Neutrophil (primary cell): ENCODE measurements around the gene SYVN1.

Experiments used
- H3K27ac ChIP-seq: fragments of 200-600 bp; sonication (generic); 2 replicates; pipeline ENCODE4 v1.5.1; 2016; ENCODE audit warnings: mild to moderate bottlenecking, moderate library complexity
- H3K27me3 ChIP-seq: fragments of 200-600 bp; sonication (generic); 2 replicates; pipeline ENCODE4 v1.6.0; 2016; ENCODE audit warnings: mild to moderate bottlenecking
- H3K36me3 ChIP-seq: fragments of 200-600 bp; sonication (generic); 2 replicates; pipeline ENCODE4 v1.5.1; 2017
- H3K4me1 ChIP-seq, 2 experiments: fragments of 200-600 bp in 1 of 2; sonication (generic) in 1 of 2; 1 replicate in 1 of 2; 2 replicates in 1 of 2; pipeline versions ENCODE4 v1.5.1 to v1.6.1; 2013 to 2016; ENCODE audit warnings: low read depth in 1 of 2, low read length in 1 of 2, mild to moderate bottlenecking in 1 of 2, moderate library complexity in 1 of 2; ENCODE audit not compliant: control insufficient read depth in 1 of 2, insufficient read depth in 1 of 2
- H3K4me3 ChIP-seq, 2 experiments: fragments of 200-600 bp in 1 of 2; sonication (generic) in 1 of 2; 1 replicate in 1 of 2; 2 replicates in 1 of 2; pipeline ENCODE4 v1.5.1; 2013 to 2016; ENCODE audit warnings: low read depth in 1 of 2, low read length in 1 of 2, mild to moderate bottlenecking in 1 of 2, moderate library complexity in 1 of 2
- H3K9me3 ChIP-seq: fragments of 200-600 bp; sonication (generic); 2 replicates; pipeline ENCODE4 v1.5.1; 2016
- TF ChIP-seq, protein P1 (sequence below): fragments of 200-600 bp; sonication (generic); IDR thresholded peaks from 2 replicates; pipeline ENCODE4 v1.5.1; 2016; ENCODE audit warnings: antibody characterized with exemption

Gene SYVN1

DNA sequence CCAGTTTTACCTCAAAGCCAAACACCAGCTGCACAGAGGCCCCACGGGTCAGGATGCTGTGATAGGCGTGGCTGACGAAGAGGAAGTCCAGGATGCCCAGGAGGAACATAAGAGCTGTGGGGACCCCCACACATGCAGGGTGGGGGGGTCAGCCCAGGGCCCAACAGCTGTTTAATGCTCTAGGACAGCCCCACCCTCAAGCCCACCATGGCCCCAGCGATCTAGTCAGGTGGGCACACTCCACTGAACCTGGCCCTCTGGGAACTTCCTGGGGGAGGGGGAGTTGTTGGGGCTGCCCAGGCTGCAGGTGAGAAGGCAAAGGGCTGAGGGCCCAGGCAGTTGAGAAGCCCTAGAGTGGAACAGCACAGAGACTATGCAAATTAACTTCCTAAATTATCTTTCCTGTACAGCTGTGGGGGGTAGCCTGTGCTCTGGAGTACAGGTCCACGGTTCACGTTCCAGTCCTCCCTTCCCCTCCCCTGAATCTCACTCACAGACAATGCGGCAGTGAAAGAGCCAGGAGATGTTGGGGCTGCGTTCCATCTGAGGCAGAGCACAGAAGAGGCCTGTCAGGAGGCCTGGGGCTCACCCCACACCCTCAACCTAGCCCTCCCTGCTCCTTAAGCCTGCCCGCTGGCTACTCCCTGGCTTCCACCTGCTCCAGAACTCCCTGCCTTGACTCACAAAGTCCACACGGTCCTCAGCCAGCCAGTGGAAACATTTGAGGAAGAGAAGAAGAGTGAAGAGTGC lies 1.9 kb downstream of the SYVN1 start:
- no peaks in the 10 kb centered on the region for H3K27me3 ChIP-seq
- TF ChIP-seq, protein P1, sequence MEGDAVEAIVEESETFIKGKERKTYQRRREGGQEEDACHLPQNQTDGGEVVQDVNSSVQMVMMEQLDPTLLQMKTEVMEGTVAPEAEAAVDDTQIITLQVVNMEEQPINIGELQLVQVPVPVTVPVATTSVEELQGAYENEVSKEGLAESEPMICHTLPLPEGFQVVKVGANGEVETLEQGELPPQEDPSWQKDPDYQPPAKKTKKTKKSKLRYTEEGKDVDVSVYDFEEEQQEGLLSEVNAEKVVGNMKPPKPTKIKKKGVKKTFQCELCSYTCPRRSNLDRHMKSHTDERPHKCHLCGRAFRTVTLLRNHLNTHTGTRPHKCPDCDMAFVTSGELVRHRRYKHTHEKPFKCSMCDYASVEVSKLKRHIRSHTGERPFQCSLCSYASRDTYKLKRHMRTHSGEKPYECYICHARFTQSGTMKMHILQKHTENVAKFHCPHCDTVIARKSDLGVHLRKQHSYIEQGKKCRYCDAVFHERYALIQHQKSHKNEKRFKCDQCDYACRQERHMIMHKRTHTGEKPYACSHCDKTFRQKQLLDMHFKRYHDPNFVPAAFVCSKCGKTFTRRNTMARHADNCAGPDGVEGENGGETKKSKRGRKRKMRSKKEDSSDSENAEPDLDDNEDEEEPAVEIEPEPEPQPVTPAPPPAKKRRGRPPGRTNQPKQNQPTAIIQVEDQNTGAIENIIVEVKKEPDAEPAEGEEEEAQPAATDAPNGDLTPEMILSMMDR = no peak
- peak overlapping the region in 1 of 2 experiments; percentile 90 for H3K4me3 ChIP-seq
- peak overlapping the region; percentile 95 for H3K27ac ChIP-seq
- H3K4me1 ChIP-seq = peaks cover 34 to 38% of the 10 kb centered on the region in 2 experiments
- H3K36me3 ChIP-seq = peaks cover 54% of the 10 kb centered on the region
- H3K9me3 ChIP-seq = no peaks in the 10 kb centered on the region

DNA sequence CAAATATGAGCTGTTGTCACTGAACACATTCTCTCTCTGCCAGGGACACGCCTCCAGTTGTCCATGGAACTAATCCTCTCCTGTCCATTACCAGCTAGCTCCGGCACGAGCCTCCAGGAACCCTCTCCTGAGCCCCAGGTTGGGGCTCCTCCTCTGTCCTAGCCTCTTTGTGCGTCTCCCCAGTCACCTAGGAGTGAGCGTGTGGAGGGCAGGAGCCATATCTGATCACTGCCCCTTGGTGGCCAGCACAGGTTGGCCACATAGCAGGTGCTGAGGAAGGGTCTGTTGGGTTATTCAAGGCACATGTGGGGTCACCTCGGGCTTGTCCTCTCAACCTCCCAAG lies 2.5 kb downstream of the SYVN1 start:
- Histone ChIP-seq H3K36me3 (peaks cover 59% of the 10 kb centered on the region), H3K27ac (peak overlapping the region; percentile 95)

DNA sequence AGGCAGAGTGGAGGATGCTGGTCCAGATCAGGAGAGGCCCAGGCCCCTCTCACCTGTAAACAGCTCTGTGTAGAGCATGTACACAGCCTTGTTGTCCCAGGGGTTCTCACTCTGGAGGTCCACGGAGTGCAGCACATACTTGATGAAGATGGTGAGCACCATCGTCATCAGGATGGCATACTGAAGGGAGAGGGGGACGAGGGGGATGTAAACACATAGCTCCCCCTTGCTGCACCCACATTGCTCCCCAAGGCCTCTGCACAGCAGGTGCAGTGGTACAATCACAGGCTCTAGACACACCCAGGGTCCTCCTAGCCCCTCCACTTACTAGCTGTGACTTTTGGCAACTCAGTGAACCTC lies 2.9 kb downstream of the SYVN1 start:
- H3K9me3 ChIP-seq = no peaks in the 10 kb centered on the region
- H3K27ac ChIP-seq = no peak overlapping the region
- TF ChIP-seq, protein P1 = no peak
- H3K4me3 ChIP-seq = no peak overlapping the region
- peaks cover 64% of the 10 kb centered on the region for H3K36me3 ChIP-seq
- H3K27me3 ChIP-seq = no peaks in the 10 kb centered on the region
- peaks cover 34 to 38% of the 10 kb centered on the region in 2 experiments for H3K4me1 ChIP-seq

More for the DNA sequence above, 2.5 kb downstream of the SYVN1 start:
- Histone ChIP-seq H3K27me3 (no peaks in the 10 kb centered on the region), H3K4me3 (no peak overlapping the region), H3K4me1 (peaks cover 34 to 38% of the 10 kb centered on the region in 2 experiments), H3K9me3 (no peaks in the 10 kb centered on the region)
- TF ChIP-seq, protein P1 = no peak

DNA sequence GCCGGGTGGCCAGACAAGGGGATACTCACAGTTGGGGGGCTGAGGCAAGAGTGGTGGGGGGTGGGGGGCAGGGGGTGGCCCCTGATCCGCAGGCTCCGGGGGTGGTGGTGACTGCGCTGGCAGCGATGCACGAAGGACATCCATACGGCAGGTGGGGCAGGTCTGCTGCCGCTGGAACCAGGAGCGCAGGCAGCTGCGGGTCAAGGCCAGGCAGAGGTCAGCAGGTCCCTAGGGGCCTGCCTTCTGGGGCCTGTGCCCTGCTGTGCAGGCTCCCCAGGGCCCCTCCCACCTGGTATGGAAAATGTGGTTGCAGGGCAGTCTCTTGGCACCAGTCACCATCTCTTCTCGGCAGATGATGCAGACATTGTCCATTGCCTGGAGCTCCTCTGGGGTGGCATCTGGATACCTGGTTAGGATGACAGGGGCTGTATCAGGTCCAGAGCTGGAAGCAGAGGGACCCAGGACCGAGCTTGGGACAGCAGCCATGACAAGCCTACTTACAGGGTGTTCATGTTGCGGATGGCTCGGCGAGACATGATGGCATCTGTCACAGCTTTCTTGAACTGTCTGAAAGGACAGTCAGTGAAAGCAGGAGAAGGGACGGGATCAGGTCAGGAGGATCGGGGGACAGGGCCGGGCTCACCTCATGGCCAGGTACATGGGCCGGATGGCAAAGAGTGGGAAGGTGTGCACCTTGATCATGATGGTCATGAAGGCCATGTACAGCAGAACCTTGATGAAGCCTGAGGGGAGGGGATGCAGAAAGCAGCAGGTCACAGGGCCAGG lies 3.5 kb downstream of the SYVN1 start:
- peaks cover 32 to 38% of the 10 kb centered on the region in 2 experiments for H3K4me1 ChIP-seq
- peaks cover 70% of the 10 kb centered on the region for H3K36me3 ChIP-seq
- H3K9me3 ChIP-seq = no peaks in the 10 kb centered on the region
- no peaks in the 10 kb centered on the region for H3K27me3 ChIP-seq
- no peak overlapping the region for H3K27ac ChIP-seq
- TF ChIP-seq, protein P1 = no peak
- no peak overlapping the region for H3K4me3 ChIP-seq

DNA sequence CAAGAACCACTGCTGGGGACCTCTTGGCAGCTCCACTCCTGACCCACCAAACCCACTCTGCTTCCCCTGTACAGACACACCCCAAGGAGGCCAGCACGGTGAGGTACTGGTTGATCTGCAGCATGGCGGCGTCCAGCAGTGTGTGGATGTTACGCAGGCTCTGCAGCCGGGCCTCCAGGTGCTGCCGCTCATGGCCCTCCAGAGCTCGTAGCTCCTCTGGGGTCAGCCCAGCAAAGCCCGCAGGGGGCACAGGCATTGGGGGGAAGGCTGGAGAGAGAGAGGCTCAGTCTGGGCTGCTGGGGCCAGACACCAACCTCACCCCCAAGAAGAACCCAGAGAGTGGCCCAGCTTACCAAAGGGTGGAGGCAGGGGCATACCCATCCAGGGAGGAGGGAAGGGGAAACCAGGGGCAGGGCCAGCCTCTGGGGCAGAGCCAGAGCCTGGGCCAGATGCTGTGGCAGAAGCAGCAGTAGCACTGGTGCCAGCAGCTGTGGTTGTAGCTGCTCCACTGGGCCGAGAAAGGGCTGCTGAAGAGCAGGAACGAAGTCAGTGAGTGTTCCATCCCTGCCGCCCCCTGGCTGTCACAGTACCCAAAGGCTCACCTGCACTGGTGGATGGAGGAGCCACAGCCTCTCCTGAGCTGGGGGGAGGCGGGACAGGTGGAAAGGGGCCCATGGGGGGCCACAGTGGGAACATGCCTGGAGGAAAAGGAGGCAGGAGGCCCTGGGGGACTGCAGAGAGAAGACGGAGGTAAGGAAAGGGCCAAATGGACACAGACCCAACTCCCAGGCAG lies 4.5 kb downstream of the SYVN1 start:
- TF ChIP-seq, protein P1 = no peak
- peaks cover 24 to 28% of the 10 kb centered on the region in 2 experiments for H3K4me1 ChIP-seq

More for the DNA sequence above, 4.5 kb downstream of the SYVN1 start:
- Histone ChIP-seq H3K36me3 (peaks cover 80% of the 10 kb centered on the region), H3K4me3 (no peak overlapping the region), H3K27ac (no peak overlapping the region), H3K27me3 (no peaks in the 10 kb centered on the region), H3K9me3 (no peaks in the 10 kb centered on the region)
